ENCODE data around the gene E2F2. TPM values are rescaled to one million over a fixed set of nuclear protein-coding genes. Genes with fewer than 3 reads are reported as not detected.

The E2F2 gene, protein sequence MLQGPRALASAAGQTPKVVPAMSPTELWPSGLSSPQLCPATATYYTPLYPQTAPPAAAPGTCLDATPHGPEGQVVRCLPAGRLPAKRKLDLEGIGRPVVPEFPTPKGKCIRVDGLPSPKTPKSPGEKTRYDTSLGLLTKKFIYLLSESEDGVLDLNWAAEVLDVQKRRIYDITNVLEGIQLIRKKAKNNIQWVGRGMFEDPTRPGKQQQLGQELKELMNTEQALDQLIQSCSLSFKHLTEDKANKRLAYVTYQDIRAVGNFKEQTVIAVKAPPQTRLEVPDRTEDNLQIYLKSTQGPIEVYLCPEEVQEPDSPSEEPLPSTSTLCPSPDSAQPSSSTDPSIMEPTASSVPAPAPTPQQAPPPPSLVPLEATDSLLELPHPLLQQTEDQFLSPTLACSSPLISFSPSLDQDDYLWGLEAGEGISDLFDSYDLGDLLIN
- under 0.01 and 0.38 TPM in 2 replicates for total RNA-seq

DNA sequence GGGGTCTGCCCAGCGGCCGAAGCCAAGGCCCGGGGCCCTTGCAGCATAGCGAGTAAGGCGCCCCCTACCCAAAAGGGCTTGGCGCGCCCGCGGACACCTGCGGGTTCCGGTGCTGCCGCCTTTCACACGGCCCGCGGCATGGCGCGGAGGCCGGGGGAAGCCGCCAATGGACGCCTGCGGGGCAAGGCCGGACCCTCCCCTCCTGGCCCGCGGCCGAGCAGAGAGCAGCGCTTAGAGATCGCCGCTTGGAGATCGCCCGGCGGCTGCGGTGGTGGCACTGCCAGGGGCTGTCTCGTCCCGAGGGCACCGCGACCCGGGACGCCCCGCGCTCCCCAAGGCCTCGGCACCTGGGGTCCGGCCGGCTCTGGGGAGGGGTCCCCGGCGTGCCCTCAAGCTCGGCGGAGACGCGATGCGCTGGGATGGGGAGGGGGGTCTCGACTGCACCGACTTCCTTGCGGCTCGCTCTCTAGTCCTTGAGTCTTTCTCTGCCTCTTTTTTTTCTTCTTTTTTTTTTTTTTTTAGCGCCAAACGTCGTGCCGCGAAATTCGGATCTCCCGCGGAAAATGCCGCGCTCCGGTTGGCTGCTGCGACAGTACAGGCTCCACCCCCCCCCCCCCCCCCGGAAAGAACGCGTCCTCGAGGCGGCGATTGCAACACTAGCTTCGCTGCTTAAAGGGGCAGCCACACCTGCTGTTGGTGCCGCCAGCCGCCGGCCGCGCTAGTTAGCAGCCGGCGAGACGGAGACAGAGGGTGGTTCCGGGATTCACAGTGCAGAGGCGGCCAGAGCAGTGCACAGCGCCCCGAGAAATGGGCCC lies at the start of gene E2F2:
E2F2 (minus strand) TSS at position 487 of the 815 bp plus-strand sequence; CDS start at position 47, 440 bp downstream.
- TF ChIP-seq, protein P1, sequence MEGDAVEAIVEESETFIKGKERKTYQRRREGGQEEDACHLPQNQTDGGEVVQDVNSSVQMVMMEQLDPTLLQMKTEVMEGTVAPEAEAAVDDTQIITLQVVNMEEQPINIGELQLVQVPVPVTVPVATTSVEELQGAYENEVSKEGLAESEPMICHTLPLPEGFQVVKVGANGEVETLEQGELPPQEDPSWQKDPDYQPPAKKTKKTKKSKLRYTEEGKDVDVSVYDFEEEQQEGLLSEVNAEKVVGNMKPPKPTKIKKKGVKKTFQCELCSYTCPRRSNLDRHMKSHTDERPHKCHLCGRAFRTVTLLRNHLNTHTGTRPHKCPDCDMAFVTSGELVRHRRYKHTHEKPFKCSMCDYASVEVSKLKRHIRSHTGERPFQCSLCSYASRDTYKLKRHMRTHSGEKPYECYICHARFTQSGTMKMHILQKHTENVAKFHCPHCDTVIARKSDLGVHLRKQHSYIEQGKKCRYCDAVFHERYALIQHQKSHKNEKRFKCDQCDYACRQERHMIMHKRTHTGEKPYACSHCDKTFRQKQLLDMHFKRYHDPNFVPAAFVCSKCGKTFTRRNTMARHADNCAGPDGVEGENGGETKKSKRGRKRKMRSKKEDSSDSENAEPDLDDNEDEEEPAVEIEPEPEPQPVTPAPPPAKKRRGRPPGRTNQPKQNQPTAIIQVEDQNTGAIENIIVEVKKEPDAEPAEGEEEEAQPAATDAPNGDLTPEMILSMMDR (IDR thresholded peaks at IDR 0.05; ENCODE audit: insufficient read depth, low read length, severe bottlenecking) = peak; percentile 17
- H3K4me3 ChIP-seq (ENCODE audit: low read depth, low read length) = peak within 1 kb of the TSS; percentile 39
- no peaks in the 10 kb centered on the region for H3K36me3 ChIP-seq (ENCODE audit: control insufficient read depth, insufficient read depth, low read length)
- H3K27me3 ChIP-seq (ENCODE audit: control insufficient read depth, insufficient read depth, low read length) = peaks cover 3% of the 10 kb centered on the region
- FAIRE-seq (no peak), DNase-seq (ENCODE audit: low read depth) (peak; percentile 51)

DNA sequence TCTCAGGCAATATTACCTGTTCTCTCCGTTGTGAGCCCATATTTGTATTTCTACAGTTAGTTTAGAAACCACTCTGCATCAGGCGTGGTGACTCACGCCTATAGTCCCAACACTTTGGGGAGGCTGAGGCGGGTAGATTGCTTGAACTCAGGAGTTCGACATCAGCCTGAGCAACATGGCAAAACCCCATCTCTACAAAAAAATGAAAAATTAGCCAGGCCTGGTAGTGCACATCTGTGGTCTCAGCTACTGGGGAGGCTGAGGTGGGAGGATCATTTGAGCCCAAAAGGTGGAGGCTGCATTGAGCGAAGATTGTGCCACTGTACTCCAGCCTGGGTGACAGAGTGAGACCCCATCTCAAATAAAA lies 47.9 kb upstream of the E2F2 start:
- Histone ChIP-seq H3K4me3 (ENCODE audit: low read depth, low read length) (no peak overlapping the region), H3K27me3 (ENCODE audit: control insufficient read depth, insufficient read depth, low read length) (no peaks in the 10 kb centered on the region), H3K36me3 (ENCODE audit: control insufficient read depth, insufficient read depth, low read length) (no peaks in the 10 kb centered on the region)
- TF ChIP-seq, protein P1 (IDR thresholded peaks at IDR 0.05; ENCODE audit: insufficient read depth, low read length, severe bottlenecking) = no peak
- no peak for DNase-seq (ENCODE audit: low read depth)
- no peak for FAIRE-seq

DNA sequence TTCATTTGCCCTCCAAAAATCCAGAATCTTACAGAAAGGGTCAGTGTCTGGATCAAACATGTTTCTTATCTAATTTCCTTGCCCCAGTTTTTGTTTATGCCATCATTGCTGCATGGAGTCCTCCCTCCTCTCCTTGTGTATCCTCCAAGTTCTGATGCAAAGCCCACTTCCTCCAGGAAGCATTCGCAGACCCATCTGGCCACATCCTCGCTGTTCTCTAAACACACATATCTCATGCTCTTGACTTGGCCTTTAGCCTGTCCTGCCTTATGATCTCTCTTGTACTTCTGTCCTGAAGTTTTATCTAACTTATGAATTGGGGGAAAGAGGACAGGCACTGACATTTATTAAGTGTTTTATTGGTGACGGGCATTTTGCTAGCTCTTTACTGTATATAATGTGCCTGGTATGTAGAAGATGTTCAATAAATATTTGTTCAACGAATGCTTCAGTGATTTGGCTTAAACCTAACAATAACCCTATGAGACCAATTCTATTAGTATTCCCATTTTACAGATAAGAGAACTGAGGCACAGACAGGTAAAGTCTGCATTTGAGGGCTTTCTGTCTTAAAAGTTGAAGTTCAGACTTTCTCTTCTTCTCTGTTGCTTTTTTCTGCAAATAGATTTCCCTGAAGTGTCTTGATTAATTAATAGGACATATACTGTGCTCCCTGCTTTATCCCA lies 47.4 kb upstream of the E2F2 start:
- TF ChIP-seq, protein P1 (IDR thresholded peaks at IDR 0.05; ENCODE audit: insufficient read depth, low read length, severe bottlenecking) = no peak
- DNase-seq (ENCODE audit: low read depth) = no peak
- Histone ChIP-seq H3K4me3 (ENCODE audit: low read depth, low read length) (no peak overlapping the region), H3K36me3 (ENCODE audit: control insufficient read depth, insufficient read depth, low read length) (no peaks in the 10 kb centered on the region), H3K27me3 (ENCODE audit: control insufficient read depth, insufficient read depth, low read length) (no peaks in the 10 kb centered on the region)
- no peak for FAIRE-seq

DNA sequence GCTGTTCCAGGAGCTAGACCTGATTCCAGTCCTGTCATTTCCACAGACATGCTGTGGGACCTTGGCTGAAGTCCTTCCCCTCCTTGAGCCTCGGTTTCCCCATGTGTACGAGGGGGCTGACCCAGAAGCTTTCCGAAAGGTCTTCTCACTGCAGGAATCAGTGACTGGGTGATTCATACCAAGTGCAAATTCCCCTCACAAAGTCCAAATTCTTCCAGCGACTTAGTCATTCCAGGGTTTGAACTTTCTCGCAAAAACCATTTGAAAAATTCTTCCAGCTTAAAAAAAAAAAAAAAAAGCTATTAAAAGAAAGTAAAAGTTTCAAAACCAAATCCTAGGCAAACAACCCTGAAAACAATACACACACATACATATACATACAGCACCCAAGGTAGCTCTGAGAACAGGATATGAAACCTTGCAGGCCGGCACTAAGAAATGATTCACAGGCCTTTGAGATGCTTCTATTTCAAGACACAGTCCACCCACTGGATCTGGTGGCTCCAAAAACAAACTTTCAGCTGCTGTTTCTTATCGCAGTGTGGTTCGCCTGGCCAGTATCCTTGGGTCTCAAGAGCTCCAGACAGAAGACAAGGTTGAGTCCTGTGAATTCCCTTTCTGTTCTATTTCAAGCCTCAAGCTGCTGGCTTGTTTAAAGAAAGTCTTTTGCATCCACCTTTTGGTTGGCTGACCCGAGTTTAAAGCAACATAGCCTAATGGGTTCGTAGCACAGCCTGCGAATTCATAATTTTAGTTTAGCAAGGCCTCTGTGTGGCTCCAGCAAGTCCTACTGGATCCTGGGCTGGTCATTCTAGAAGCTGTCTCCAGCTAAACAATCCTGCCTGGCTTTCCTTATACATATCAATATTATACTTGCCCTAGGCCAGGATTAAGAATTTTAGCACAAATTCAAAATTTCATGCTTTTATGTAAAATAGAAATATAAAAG lies 46.3 kb upstream of the E2F2 start:
- Histone ChIP-seq H3K27me3 (ENCODE audit: control insufficient read depth, insufficient read depth, low read length) (no peaks in the 10 kb centered on the region), H3K36me3 (ENCODE audit: control insufficient read depth, insufficient read depth, low read length) (no peaks in the 10 kb centered on the region), H3K4me3 (ENCODE audit: low read depth, low read length) (no peak overlapping the region)
- peak; percentile 73 for DNase-seq (ENCODE audit: low read depth)
- no peak for FAIRE-seq
- TF ChIP-seq, protein P1 (IDR thresholded peaks at IDR 0.05; ENCODE audit: insufficient read depth, low read length, severe bottlenecking) = no peak

All from bronchial epithelial cell (primary cell).